HG03097 (cell line): ENCODE data around the gene NUP50.

ENCODE experiments used
- ATAC-seq: cut with Tn5 transposase; IDR thresholded peaks from one replicate; pipeline ENCODE4 v1.9.1; 2021; ENCODE audit not compliant: unreplicated experiment, low FRiP score

NUP50 gene

GRCh38 chr22:45207981-45208664, 44.4 kb downstream of the NUP50 start:
- no peak for ATAC-seq

- no peak for ATAC-seq
Measured at GRCh38 chr22:45208696-45208992, 44.9 kb downstream of the NUP50 start.

GRCh38 chr22:45208993-45209838, 45.5 kb downstream of the NUP50 start:
- ATAC-seq, result no peak

- ATAC-seq, result no peak
Measured at GRCh38 chr22:45210174-45210573, 46.4 kb downstream of the NUP50 start.

GRCh38 chr22:45210577-45210976, 46.9 kb downstream of the NUP50 start:
- ATAC-seq, result no peak

GRCh38 chr22:45210991-45211390, 47.3 kb downstream of the NUP50 start:
- ATAC-seq, result no peak

- ATAC-seq, result no peak
Measured at GRCh38 chr22:45211435-45211834, 47.7 kb downstream of the NUP50 start.

GRCh38 chr22:45211848-45212247, 48.1 kb downstream of the NUP50 start:
- ATAC-seq, result no peak

GRCh38 chr22:45212306-45212709, 48.6 kb downstream of the NUP50 start:
- no peak for ATAC-seq

- no peak for ATAC-seq
Measured at GRCh38 chr22:45212992-45213751, 49.4 kb downstream of the NUP50 start.

GRCh38 chr22:45216133-45217003, 52.6 kb downstream of the NUP50 start:
- no peak for ATAC-seq

GRCh38 chr22:45217345-45217744, 53.6 kb downstream of the NUP50 start:
- no peak for ATAC-seq

GRCh38 chr22:45217806-45218205, 54.1 kb downstream of the NUP50 start:
- ATAC-seq, result no peak

GRCh38 chr22:45218976-45219375, 55.3 kb downstream of the NUP50 start:
- no peak for ATAC-seq

- ATAC-seq, result no peak
Measured at GRCh38 chr22:45221201-45221600, 57.5 kb downstream of the NUP50 start.

GRCh38 chr22:45223304-45224117, 59.8 kb downstream of the NUP50 start:
- ATAC-seq, result no peak

- ATAC-seq, result no peak
Measured at GRCh38 chr22:45224331-45224730, 60.6 kb downstream of the NUP50 start.

GRCh38 chr22:45224988-45225731, 61.4 kb downstream of the NUP50 start:
- no peak for ATAC-seq
